H1 (cell line): ENCODE measurements around the gene TMEM161B. TPM values are rescaled to one million over a fixed set of nuclear protein-coding genes. Genes with fewer than 3 reads are reported as not detected.

Experiments
- CTCF ChIA-PET: fragments of 300-600 bp; sonication (Branson Sonifier 250); formaldehyde crosslinking; loops from one replicate; lab custom pipeline; 2021; ENCODE audit not compliant: partially characterized antibody; lab: Charles Lee
- POLR2A ChIA-PET: fragments of 300-600 bp; sonication (Branson Sonifier 250); formaldehyde crosslinking; loops from one replicate; lab custom pipeline; 2021; ENCODE audit warnings: inconsistent platforms; ENCODE audit not compliant: partially characterized antibody; lab: Charles Lee
- DNase-seq, 2 experiments: peaks; one replicate each; pipeline versions ENCODE4 v3.0.0 to v3.0.0-alpha.2; 2010 to 2022; ENCODE audit warnings: low spot score in 2 of 2, low read depth in 1 of 2, mixed read lengths in 1 of 2
- FAIRE-seq: peaks from 2 replicates; lab custom pipeline; 2011; peaks lifted over from hg19 to GRCh38; lab: Jason Lieb, UNC
- H2AFZ ChIP-seq: 2 replicates; pipeline ENCODE4 v1.8.1; 2012; ENCODE audit warnings: low read length, inconsistent platforms
- H2AK5ac ChIP-seq: 2 replicates; pipeline ENCODE4 v1.6.1; 2013; ENCODE audit warnings: low read depth, low read length
- H2BK120ac ChIP-seq: replicated peaks from 2 replicates; pipeline ENCODE3; 2013; ENCODE audit warnings: low read depth, low read length, inconsistent platforms
- H2BK12ac ChIP-seq: 2 replicates; pipeline ENCODE4 v1.6.1; 2013; ENCODE audit warnings: low read depth, low read length
- H2BK15ac ChIP-seq: 2 replicates; pipeline ENCODE4 v1.6.1; 2013; ENCODE audit warnings: low read length
- H2BK20ac ChIP-seq: 2 replicates; pipeline ENCODE4 v1.6.1; 2013; ENCODE audit warnings: low read length
- H2BK5ac ChIP-seq: 2 replicates; pipeline ENCODE4 v1.6.1; 2013; ENCODE audit warnings: low read depth, low read length
- H3K14ac ChIP-seq: 2 replicates; pipeline ENCODE4 v1.6.1; 2013; ENCODE audit warnings: inconsistent platforms; ENCODE audit not compliant: insufficient read length
- H3K18ac ChIP-seq: 2 replicates; pipeline ENCODE4 v1.6.1; 2013; ENCODE audit warnings: low read length; ENCODE audit errors: extremely low read depth
- H3K23ac ChIP-seq: 2 replicates; pipeline ENCODE4 v1.6.1; 2013; ENCODE audit warnings: inconsistent platforms; ENCODE audit not compliant: insufficient read length
- H3K23me2 ChIP-seq: 2 replicates; pipeline ENCODE4 v1.6.1; 2013; ENCODE audit warnings: low read depth, low read length
- H3K27ac ChIP-seq: 2 replicates; pipeline ENCODE4 v1.6.1; 2011; ENCODE audit warnings: low read depth, low read length, inconsistent platforms
- H3K27me3 ChIP-seq, 4 experiments: replicated peaks in 1 of 4; 1 replicate in 1 of 4; 2 replicates in 3 of 4; pipeline versions ENCODE4 v1.6.1 to v1.8.1; 2011 to 2013; ENCODE audit warnings: low read length in 3 of 4, mild to moderate bottlenecking in 3 of 4, inconsistent platforms in 2 of 4, mixed read lengths in 2 of 4, moderate library complexity in 1 of 4; ENCODE audit not compliant: control insufficient read depth in 3 of 4, insufficient read depth in 3 of 4; ENCODE audit errors: extremely low read depth in 1 of 4
- H3K36me3 ChIP-seq, 4 experiments: 2 replicates each; pipeline versions ENCODE4 v1.6.1 to v1.8.1; 2011 to 2013; ENCODE audit warnings: mild to moderate bottlenecking in 4 of 4, low read length in 3 of 4, moderate library complexity in 2 of 4, control low read depth in 1 of 4, inconsistent platforms in 1 of 4; ENCODE audit not compliant: insufficient read depth in 4 of 4, control insufficient read depth in 2 of 4
- H3K4ac ChIP-seq: replicated peaks from 2 replicates; pipeline ENCODE3; 2013; ENCODE audit warnings: low read length, low read depth, mixed read lengths, inconsistent platforms; ENCODE audit not compliant: insufficient read length
- H3K4me1 ChIP-seq, 4 experiments: replicated peaks in 1 of 4; 1 replicate in 1 of 4; 2 replicates in 3 of 4; pipeline versions ENCODE4 v1.6.1 to v1.8.1; 2011 to 2013; ENCODE audit warnings: low read length in 3 of 4, inconsistent platforms in 2 of 4, mixed read lengths in 1 of 4; ENCODE audit not compliant: insufficient read depth in 4 of 4, control insufficient read depth in 3 of 4
- H3K4me2 ChIP-seq, 2 experiments: 2 replicates each; pipeline versions ENCODE4 v1.6.1 to v1.8.1; 2011 to 2013; ENCODE audit warnings: low read depth in 2 of 2, low read length in 2 of 2, control low read depth in 1 of 2, inconsistent platforms in 1 of 2, mild to moderate bottlenecking in 1 of 2; ENCODE audit not compliant: insufficient read depth in 1 of 2
- H3K4me3 ChIP-seq, 4 experiments: fragments of 200-600, 300-600 bp in 1 of 4; sonication (generic), shearing (Covaris generic), sonication (Bioruptor Twin) in 1 of 4; 2 replicates each; pipeline versions ENCODE4 v1.5.1 to v1.8.1; 2011 to 2016; ENCODE audit warnings: low read length in 4 of 4, low read depth in 3 of 4, control low read depth in 2 of 4, inconsistent platforms in 2 of 4, mild to moderate bottlenecking in 2 of 4, mixed read lengths in 1 of 4, moderate library complexity in 1 of 4; ENCODE audit not compliant: insufficient read depth in 2 of 4; ENCODE audit errors: extremely low read depth in 1 of 4
- H3K56ac ChIP-seq: replicated peaks from 2 replicates; pipeline ENCODE3; 2013; ENCODE audit warnings: low read depth, mild to moderate bottlenecking, mixed read lengths, low read length, inconsistent platforms; ENCODE audit not compliant: insufficient read length
- H3K79me1 ChIP-seq: 2 replicates; pipeline ENCODE4 v1.6.1; 2013; ENCODE audit warnings: low read depth, low read length, control low read depth
- H3K79me2 ChIP-seq, 2 experiments: 2 replicates each; pipeline versions ENCODE4 v1.6.1 to v1.8.1; 2012 to 2013; ENCODE audit warnings: low read length in 2 of 2, mild to moderate bottlenecking in 2 of 2, inconsistent platforms in 1 of 2; ENCODE audit not compliant: insufficient read depth in 2 of 2, control insufficient read depth in 1 of 2
- H3K9ac ChIP-seq, 4 experiments: replicated peaks in 1 of 4; 1 replicate in 1 of 4; 2 replicates in 3 of 4; pipeline versions ENCODE4 v1.6.1 to v1.8.1; 2011 to 2013; ENCODE audit warnings: low read depth in 3 of 4, low read length in 3 of 4, control low read depth in 2 of 4, mild to moderate bottlenecking in 2 of 4, moderate library complexity in 2 of 4, inconsistent platforms in 1 of 4; ENCODE audit errors: extremely low read depth in 1 of 4
- H3K9me3 ChIP-seq, 2 experiments: 2 replicates each; pipeline versions ENCODE4 v1.6.1 to v1.8.1; 2012 to 2013; ENCODE audit warnings: mild to moderate bottlenecking in 2 of 2, moderate library complexity in 2 of 2, control low read depth in 1 of 2, inconsistent platforms in 1 of 2, low read depth in 1 of 2, low read length in 1 of 2, mixed read lengths in 1 of 2; ENCODE audit not compliant: insufficient read depth in 2 of 2
- H4K20me1 ChIP-seq, 2 experiments: replicated peaks in 1 of 2; 2 replicates each; pipeline versions ENCODE3 to v1.8.1; 2011 to 2013; ENCODE audit warnings: inconsistent platforms in 2 of 2, low read length in 2 of 2, mild to moderate bottlenecking in 1 of 2; ENCODE audit not compliant: insufficient read depth in 2 of 2, control insufficient read depth in 1 of 2
- H4K5ac ChIP-seq: 2 replicates; pipeline ENCODE4 v1.6.1; 2013; ENCODE audit warnings: low read length, low read depth, mixed read lengths, inconsistent platforms; ENCODE audit not compliant: insufficient read length
- H4K8ac ChIP-seq: 2 replicates; pipeline ENCODE4 v1.8.0; 2013; ENCODE audit warnings: mild to moderate bottlenecking, moderate library complexity, low read length, inconsistent platforms; ENCODE audit not compliant: insufficient read depth; ENCODE audit errors: extremely low read depth
- H4K91ac ChIP-seq: replicated peaks from 2 replicates; pipeline ENCODE3; 2013; ENCODE audit warnings: low read length, mixed read lengths, inconsistent platforms; ENCODE audit not compliant: insufficient read length
- CHD2 ChIP-seq: IDR thresholded peaks from 2 replicates; pipeline ENCODE4 v1.6.1; 2012; ENCODE audit warnings: low read length, improper control_type of control experiment
- CREB1 ChIP-seq: IDR thresholded peaks from 2 replicates; pipeline ENCODE4 v1.6.1; 2012; ENCODE audit warnings: inconsistent platforms
- MAFK ChIP-seq: IDR thresholded peaks from 2 replicates; pipeline ENCODE4 v1.6.1; 2012; ENCODE audit warnings: low read depth, mild to moderate bottlenecking, improper control_type of control experiment, low read length
- RBBP5 ChIP-seq: IDR thresholded peaks from 2 replicates; pipeline ENCODE4 v1.7.1; 2012; ENCODE audit warnings: low read depth, mild to moderate bottlenecking, inconsistent platforms, low read length, moderate library complexity, borderline replicate concordance
- RXRA ChIP-seq: IDR thresholded peaks from 2 replicates; pipeline ENCODE4 v1.6.1; 2011; ENCODE audit warnings: low read depth, mild to moderate bottlenecking, low read length, moderate library complexity; ENCODE audit not compliant: insufficient read depth
- SIRT6 ChIP-seq: IDR thresholded peaks from one replicate; pipeline ENCODE4 v1.7.1; 2012; ENCODE audit warnings: low read length, inconsistent platforms
- SIX5 ChIP-seq: IDR thresholded peaks from 2 replicates; pipeline ENCODE4 v1.6.1; 2011; ENCODE audit warnings: mild to moderate bottlenecking, low read depth, low read length
- SP1 ChIP-seq: IDR thresholded peaks from 2 replicates; pipeline ENCODE4 v1.6.1; 2011; ENCODE audit warnings: low read depth, low read length
- TAF7 ChIP-seq: optimal IDR thresholded peaks from 2 replicates; pipeline ENCODE3; 2011; ENCODE audit warnings: low read depth, mild to moderate bottlenecking, inconsistent platforms, low read length, moderate library complexity, borderline replicate concordance
- TBP ChIP-seq: IDR thresholded peaks from 2 replicates; pipeline ENCODE4 v1.6.1; 2011; ENCODE audit warnings: low read depth, low read length, improper control_type of control experiment
- TCF12 ChIP-seq: IDR thresholded peaks from 2 replicates; pipeline ENCODE4 v1.6.1; 2011; ENCODE audit warnings: low read depth, mild to moderate bottlenecking, low read length
- YY1 ChIP-seq: IDR thresholded peaks from 2 replicates; pipeline ENCODE4 v1.6.1; 2011; ENCODE audit warnings: low read depth, mild to moderate bottlenecking, low read length
- WGBS, 2 experiments: shearing (Covaris generic) in 1 of 2; methylation state at CpG; one replicate each; pipeline versions ENCODE4 v1.1.6 to v1.1.7; 2013 to 2015; ENCODE audit warnings: low lambda C conversion rate in 2 of 2, mixed read lengths in 2 of 2, inconsistent platforms in 1 of 2, low coverage in 1 of 2, missing lambda C conversion rate in 1 of 2; ENCODE audit not compliant: insufficient replicate concordance in 2 of 2, insufficient coverage in 1 of 2, insufficient read length in 1 of 2; ENCODE audit errors: extremely low coverage in 1 of 2, missing lambda C conversion rate in 1 of 2; 5-methylcytosine and 5-hydroxymethylcytosine counted together
- polyA plus RNA-seq, 7 experiments: library from polyadenylated mRNA; depleted of rRNA in 3 of 7; stranded (reverse) in 5 of 7; unstranded in 2 of 7; fragments of >200 nt in 5 of 7; fragments of 200-250 nt in 2 of 7; gene quantifications; 1 replicate in 5 of 7; 2 replicates in 1 of 7; 4 replicates in 1 of 7; pipeline versions ENCODE4 v1.2.1 to v1.2.3, GENCODE V29; 2011 to 2013; ENCODE audit warnings: missing spikeins in 2 of 7, mixed read lengths in 2 of 7
- total RNA-seq: library from RNA; stranded (reverse); fragmentation: NEBNext Ultra II Directional; extraction: Animal tissue kit (Norgen Biotek cat#: 25700); gene quantifications from 2 replicates; pipeline ENCODE4 v1.2.1, GENCODE V29; 2021

The TMEM161B gene
- total and polyA plus RNA-seq, 2 of the 8 experiments (the other 6 are each of a cell fraction or from before 2014, with no cell fraction given) = 7.4 to 13.8 TPM

DNA sequence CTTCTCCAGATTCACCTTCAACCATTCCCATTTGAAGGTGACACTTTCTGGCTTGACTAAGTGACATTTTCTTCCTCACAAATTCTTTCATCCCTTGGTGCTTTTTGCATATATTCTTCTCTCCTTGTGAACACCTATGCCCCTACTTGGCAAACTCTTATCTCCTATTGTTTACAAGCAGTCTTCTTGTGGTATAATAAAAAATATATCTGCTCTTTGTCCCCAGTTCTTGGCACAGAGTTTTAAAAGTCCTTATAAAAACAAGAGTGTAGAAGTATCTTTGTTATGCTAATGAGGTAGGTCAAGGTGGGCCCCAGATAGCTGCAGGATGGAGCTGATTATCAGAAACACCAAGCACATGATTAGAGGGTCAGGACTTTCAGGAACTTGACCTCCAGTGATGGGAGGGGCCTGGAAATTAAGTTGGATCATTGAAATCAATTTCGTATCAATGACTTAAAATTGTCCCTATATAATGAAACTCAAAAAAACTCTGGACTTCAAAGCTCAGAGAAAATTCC, 38.0 kb downstream of the TMEM161B start:
- CTCF ChIA-PET = interaction anchor here (1.1 kb wide), 1 partner anchor 450 kb away, joined by 3 read pairs; no protein-coding TSS in a partner anchor
- DNase-seq = no peak
- no peak for TF ChIP-seq SIX5
- TF ChIP-seq MAFK = no peak
- TF ChIP-seq TAF7 = no peak
- TF ChIP-seq TCF12 = no peak
- no peak for TF ChIP-seq SIRT6
- TF ChIP-seq CREB1 = no peak
- no peak for TF ChIP-seq YY1
- TF ChIP-seq CHD2 = no peak
- no peak for TF ChIP-seq TBP
- no peak for TF ChIP-seq SP1
- no peak for TF ChIP-seq RXRA
- no peak for TF ChIP-seq RBBP5

More for the DNA sequence above, 38.0 kb downstream of the TMEM161B start:
- Histone ChIP-seq H3K27me3 (no peaks in the 10 kb centered on the region), H3K23me2 (no peaks in the 10 kb centered on the region), H3K36me3 (peaks cover 0 to 3% (median 0%) of the 10 kb centered on the region in 4 experiments; a peak in 2 of 8 replicates), H2AK5ac (no peak overlapping the region), H3K14ac (no peak overlapping the region), H3K79me1 (no peaks in the 10 kb centered on the region; the same call in 1 of the 2 replicates), H3K9me3 (no peaks in the 10 kb centered on the region), H2BK5ac (no peak overlapping the region), H3K9ac (no peak overlapping the region), H3K56ac (no peak overlapping the region), H3K4me1 (peaks cover 0 to 9% (median 5%) of the 10 kb centered on the region in 4 experiments; a peak in 4 of 7 replicates), H3K4ac (no peak overlapping the region), H4K20me1 (peaks cover 0 to 1% of the 10 kb centered on the region in 2 experiments), H3K27ac (no peak overlapping the region), H4K91ac (no peak overlapping the region), H3K4me2 (no peak overlapping the region), H3K79me2 (peaks cover 0 to 5% of the 10 kb centered on the region in 2 experiments; a peak in 1 of 4 replicates), H2BK12ac (no peak overlapping the region), H3K4me3 (no peak overlapping the region), H4K8ac (no peak overlapping the region), H3K18ac (no peak overlapping the region), H3K23ac (no peak overlapping the region), H2AFZ (no peak overlapping the region), H2BK20ac (no peak overlapping the region), H4K5ac (no peak overlapping the region), H2BK120ac (no peak overlapping the region), H2BK15ac (0 out of 2 replicates have a peak overlapping the region, but pooled peaks have one; percentile 19)
- POLR2A ChIA-PET = no interaction called here
- FAIRE-seq = no peak
- 90% methylated on average over 1 of the region's 1 CpG; no CpG with 5 or more reads in 1 of the 2 experiments for WGBS, 2 experiments
